HepG2 (cell line): ENCODE measurements around the gene LOC128125822.

ENCODE experiments used
- ATF2 ChIP-seq: sonication (generic); formaldehyde crosslinking; IDR thresholded peaks from 2 replicates; pipeline ENCODE4 v1.4.0; 2020; ENCODE audit warnings: missing genetic modification reagents
- HIC2 ChIP-seq: sonication (generic); formaldehyde crosslinking; IDR thresholded peaks from 2 replicates; pipeline ENCODE4 v1.9.0; 2022; ENCODE audit warnings: low read depth, missing genetic modification reagents
- KDM5A ChIP-seq: fragments of 200-600 bp; sonication (generic); IDR thresholded peaks from 2 replicates; pipeline ENCODE4 v1.7.0; 2018; ENCODE audit warnings: antibody characterized with exemption, mild to moderate bottlenecking, low read length, borderline replicate concordance
- MAX ChIP-seq: IDR thresholded peaks from 2 replicates; pipeline ENCODE4 v1.6.1; 2012; ENCODE audit warnings: inconsistent platforms
- MLLT10 ChIP-seq: sonication (generic); formaldehyde crosslinking; IDR thresholded peaks from 2 replicates; pipeline ENCODE4 v1.4.0; 2020; ENCODE audit warnings: missing genetic modification reagents
- NONO ChIP-seq, 2 experiments: fragments of 450-650 bp in 1 of 2; sonication (generic) in 1 of 2; formaldehyde crosslinking in 1 of 2; IDR thresholded peaks in 1 of 2; conservative IDR thresholded peaks in 1 of 2; 2 replicates each; pipeline versions ENCODE4 v1.6.1 to v1.8.0; 2017 to 2022; ENCODE audit warnings: mild to moderate bottlenecking in 1 of 2, missing genetic modification reagents in 1 of 2, moderate library complexity in 1 of 2
- PRDM10 ChIP-seq: sonication (generic); formaldehyde crosslinking; IDR thresholded peaks from 2 replicates; pipeline ENCODE4 v1.4.0; 2020; ENCODE audit warnings: low read depth, missing genetic modification reagents
- PRMT3 ChIP-seq: sonication (generic); formaldehyde crosslinking; IDR thresholded peaks from 2 replicates; pipeline ENCODE4 v1.8.1; 2022; ENCODE audit warnings: low read depth, mild to moderate bottlenecking, moderate library complexity, missing genetic modification reagents, borderline replicate concordance
- RFX5 ChIP-seq: IDR thresholded peaks from 2 replicates; pipeline ENCODE4 v1.6.1; 2011; ENCODE audit warnings: low read depth, low read length, improper control_type of control experiment
- RFXANK ChIP-seq: IDR thresholded peaks from 2 replicates; pipeline ENCODE4 v1.6.1; 2016
- ZBTB10 ChIP-seq: sonication (generic); formaldehyde crosslinking; IDR thresholded peaks from 2 replicates; pipeline ENCODE4 v1.4.0; 2020; ENCODE audit warnings: missing genetic modification reagents, borderline replicate concordance
- ZNF251 ChIP-seq: sonication (generic); formaldehyde crosslinking; IDR thresholded peaks from 2 replicates; pipeline ENCODE4 v1.9.0; 2021; ENCODE audit warnings: mild to moderate bottlenecking, missing genetic modification reagents
- ZNF616 ChIP-seq: sonication (generic); formaldehyde crosslinking; IDR thresholded peaks from 2 replicates; pipeline ENCODE4 v1.5.0; 2020; ENCODE audit warnings: low read depth, mild to moderate bottlenecking, missing genetic modification reagents
- ZNF644 ChIP-seq: IDR thresholded peaks from 2 replicates; pipeline ENCODE4 v1.6.1; 2016; ENCODE audit warnings: low read depth
- ZNF766 ChIP-seq: sonication (generic); formaldehyde crosslinking; IDR thresholded peaks from 2 replicates; pipeline ENCODE4 v1.5.0; 2020; ENCODE audit warnings: missing genetic modification reagents, borderline replicate concordance
- TF ChIP-seq, protein P1 (sequence below): sonication (generic); formaldehyde crosslinking; IDR thresholded peaks from 2 replicates; pipeline ENCODE4 v1.5.1; 2020; ENCODE audit warnings: missing genetic modification reagents, mild to moderate bottlenecking, borderline replicate concordance

The LOC128125822 gene

GRCh38 chr6:63572044-63572746 lies at the start of gene LOC128125822, which contains the start of gene PTP4A1 (continued):
- TF ChIP-seq, protein P1, sequence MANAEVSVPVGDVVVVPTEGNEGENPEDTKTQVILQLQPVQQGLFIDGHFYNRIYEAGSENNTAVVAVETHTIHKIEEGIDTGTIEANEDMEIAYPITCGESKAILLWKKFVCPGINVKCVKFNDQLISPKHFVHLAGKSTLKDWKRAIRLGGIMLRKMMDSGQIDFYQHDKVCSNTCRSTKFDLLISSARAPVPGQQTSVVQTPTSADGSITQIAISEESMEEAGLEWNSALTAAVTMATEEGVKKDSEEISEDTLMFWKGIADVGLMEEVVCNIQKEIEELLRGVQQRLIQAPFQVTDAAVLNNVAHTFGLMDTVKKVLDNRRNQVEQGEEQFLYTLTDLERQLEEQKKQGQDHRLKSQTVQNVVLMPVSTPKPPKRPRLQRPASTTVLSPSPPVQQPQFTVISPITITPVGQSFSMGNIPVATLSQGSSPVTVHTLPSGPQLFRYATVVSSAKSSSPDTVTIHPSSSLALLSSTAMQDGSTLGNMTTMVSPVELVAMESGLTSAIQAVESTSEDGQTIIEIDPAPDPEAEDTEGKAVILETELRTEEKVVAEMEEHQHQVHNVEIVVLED (CRISPR knock-in tag) = peak; percentile 91
- TF ChIP-seq ZNF616 (CRISPR knock-in tag) (peak; percentile 78; the same call in 1 of the 2 replicates), ZNF251 (CRISPR knock-in tag) (no peak), NONO (IDR thresholded peaks at IDR 0.05) (no peak), NONO (CRISPR knock-in tag; conservative IDR thresholded peaks at IDR 0.05) (peak; percentile 95; the same call in 1 of the 2 replicates), ZBTB10 (CRISPR knock-in tag) (no peak), KDM5A (no peak), ZNF766 (0 out of 2 replicates have a peak, but pooled peaks have one; percentile 54), HIC2 (CRISPR knock-in tag) (peak; percentile 14; the same call in 1 of the 2 replicates), ZNF644 (CRISPR knock-in tag) (no peak), MLLT10 (no peak), RFXANK (CRISPR knock-in tag) (no peak; the same call in 1 of the 2 replicates), MAX (peak; percentile 84; the same call in 1 of the 2 replicates), ATF2 (CRISPR knock-in tag) (no peak), PRMT3 (no peak; the same call in 1 of the 2 replicates), RFX5 (peak; percentile 82), PRDM10 (CRISPR knock-in tag) (peak; percentile 49; the same call in 1 of the 2 replicates)
